Fibroblast of the aortic adventitia (primary cell): Measurements from ENCODE around the gene GPX2. TPM values are rescaled to one million over a fixed set of nuclear protein-coding genes. Genes with fewer than 3 reads are reported as not detected.

ENCODE experiments used
- DNase-seq: peaks from one replicate; pipeline ENCODE4 v3.0.0-alpha.2; 2010; ENCODE audit warnings: low read depth
- H3K4me3 ChIP-seq: 2 replicates; pipeline ENCODE4 v1.5.1; 2011; ENCODE audit warnings: low read depth, mild to moderate bottlenecking, control low read depth, low read length, moderate library complexity
- CTCF ChIP-seq: IDR thresholded peaks from 2 replicates; pipeline ENCODE4 v1.5.1; 2011; ENCODE audit warnings: mild to moderate bottlenecking, low read length, control low read depth, inconsistent platforms; ENCODE audit not compliant: insufficient read depth
- total RNA-seq: library from RNA; depleted of rRNA; stranded (reverse); fragments of >200 nt; gene quantifications from 2 replicates; pipeline ENCODE4 v1.2.3, GENCODE V29; 2012; ENCODE audit warnings: low replicate concordance

The GPX2 gene
- total RNA-seq, 1 donor = not detected

GRCh38 chr14:64979336-64980074 lies 37.0 kb upstream of the GPX2 start:
- no peak overlapping the region for H3K4me3 ChIP-seq
- DNase-seq = peak; percentile 54
- TF ChIP-seq CTCF = no peak

- no peak for TF ChIP-seq CTCF
- no peak overlapping the region for H3K4me3 ChIP-seq
- DNase-seq = no peak
Measured at GRCh38 chr14:64974563-64974962, 32.0 kb upstream of the GPX2 start.

- no peak for TF ChIP-seq CTCF
- DNase-seq = no peak
- H3K4me3 ChIP-seq = no peak overlapping the region
Measured at GRCh38 chr14:64973826-64974225, 31.3 kb upstream of the GPX2 start.

GRCh38 chr14:64973026-64973442 lies 30.5 kb upstream of the GPX2 start:
- no peak for DNase-seq
- TF ChIP-seq CTCF = no peak
- no peak overlapping the region for H3K4me3 ChIP-seq

GRCh38 chr14:64971943-64972791 lies 29.6 kb upstream of the GPX2 start, which contains the start of gene RAB15:
Gene RAB15, minus strand, starts transcription at chr14:64972336. Its CDS starts 260 bp downstream, at chr14:64972076.
- no peak for DNase-seq

GRCh38 chr14:64971491-64971942 lies 29.0 kb upstream of the GPX2 start:
- H3K4me3 ChIP-seq = peak overlapping the region; percentile 74
- no peak for TF ChIP-seq CTCF
- DNase-seq = no peak

More at GRCh38 chr14:64971943-64972791, 29.6 kb upstream of the GPX2 start, which contains the start of gene RAB15:
- peak within 1 kb of the TSS; percentile 74 for H3K4me3 ChIP-seq
- TF ChIP-seq CTCF = no peak
